ENCODE measurements around the gene PINK1.

Gene PINK1

DNA sequence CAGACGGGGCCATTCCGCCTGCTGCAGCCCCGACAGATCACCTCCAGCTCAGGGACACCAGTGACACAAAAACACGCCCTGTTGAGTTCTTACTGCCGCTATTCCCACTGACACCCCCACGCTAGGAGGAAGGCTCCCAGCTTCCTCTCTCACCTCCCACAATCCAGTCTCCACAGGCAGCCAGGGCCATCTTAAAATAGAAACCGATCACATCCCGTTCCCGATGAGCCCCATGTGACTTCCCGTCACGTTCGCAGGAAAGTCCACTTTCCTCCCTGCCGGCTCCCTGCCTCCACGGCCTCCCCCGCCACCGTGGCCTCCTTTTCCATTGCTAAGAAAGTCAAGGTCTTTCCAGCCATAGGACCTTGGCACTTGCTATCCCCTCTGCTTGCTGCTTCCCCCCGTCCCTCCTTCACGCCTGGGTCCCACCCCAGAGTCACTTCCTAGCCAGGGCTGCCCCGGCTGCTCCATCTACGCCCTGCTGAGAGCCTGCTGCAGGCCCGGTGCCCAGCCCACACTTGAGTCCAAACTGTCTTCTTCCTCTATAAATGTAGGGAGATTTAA, 51.9 kb downstream of the PINK1 start:
- peak; percentile 38 for DNase-seq (ENCODE audit: low read depth)
- H3K4me3 ChIP-seq (ENCODE audit: low read depth, low read length), result no peak overlapping the region

DNA sequence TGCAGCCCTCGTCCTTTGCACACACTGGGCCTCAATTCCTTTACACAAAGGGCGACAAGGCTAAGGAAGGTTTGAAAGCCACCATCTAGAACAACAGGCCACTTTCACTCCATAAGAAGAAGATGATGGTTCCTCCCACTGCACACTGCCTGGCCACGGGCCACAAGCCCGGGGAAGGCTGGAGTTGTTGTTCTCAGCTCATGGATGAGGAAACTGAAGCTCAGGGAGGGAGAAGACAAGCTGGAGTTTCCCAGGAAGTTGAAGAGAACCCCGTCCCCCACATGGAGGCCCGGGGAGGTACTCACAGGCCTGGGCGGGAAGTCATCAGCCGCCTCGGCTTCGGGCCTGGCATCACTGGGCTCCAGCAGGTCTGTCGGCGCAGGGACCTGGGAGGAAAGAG, 52.5 kb downstream of the PINK1 start:
- TF ChIP-seq, protein P1, sequence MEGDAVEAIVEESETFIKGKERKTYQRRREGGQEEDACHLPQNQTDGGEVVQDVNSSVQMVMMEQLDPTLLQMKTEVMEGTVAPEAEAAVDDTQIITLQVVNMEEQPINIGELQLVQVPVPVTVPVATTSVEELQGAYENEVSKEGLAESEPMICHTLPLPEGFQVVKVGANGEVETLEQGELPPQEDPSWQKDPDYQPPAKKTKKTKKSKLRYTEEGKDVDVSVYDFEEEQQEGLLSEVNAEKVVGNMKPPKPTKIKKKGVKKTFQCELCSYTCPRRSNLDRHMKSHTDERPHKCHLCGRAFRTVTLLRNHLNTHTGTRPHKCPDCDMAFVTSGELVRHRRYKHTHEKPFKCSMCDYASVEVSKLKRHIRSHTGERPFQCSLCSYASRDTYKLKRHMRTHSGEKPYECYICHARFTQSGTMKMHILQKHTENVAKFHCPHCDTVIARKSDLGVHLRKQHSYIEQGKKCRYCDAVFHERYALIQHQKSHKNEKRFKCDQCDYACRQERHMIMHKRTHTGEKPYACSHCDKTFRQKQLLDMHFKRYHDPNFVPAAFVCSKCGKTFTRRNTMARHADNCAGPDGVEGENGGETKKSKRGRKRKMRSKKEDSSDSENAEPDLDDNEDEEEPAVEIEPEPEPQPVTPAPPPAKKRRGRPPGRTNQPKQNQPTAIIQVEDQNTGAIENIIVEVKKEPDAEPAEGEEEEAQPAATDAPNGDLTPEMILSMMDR (conservative IDR thresholded peaks at IDR 0.05; ENCODE audit: low read depth, low read length), result no peak
- no peak overlapping the region for H3K4me3 ChIP-seq (ENCODE audit: low read depth, low read length)
- no peak for DNase-seq (ENCODE audit: low read depth)

More for the DNA sequence above, 51.9 kb downstream of the PINK1 start:
- TF ChIP-seq, protein P1 (conservative IDR thresholded peaks at IDR 0.05; ENCODE audit: low read depth, low read length), result no peak

DNA sequence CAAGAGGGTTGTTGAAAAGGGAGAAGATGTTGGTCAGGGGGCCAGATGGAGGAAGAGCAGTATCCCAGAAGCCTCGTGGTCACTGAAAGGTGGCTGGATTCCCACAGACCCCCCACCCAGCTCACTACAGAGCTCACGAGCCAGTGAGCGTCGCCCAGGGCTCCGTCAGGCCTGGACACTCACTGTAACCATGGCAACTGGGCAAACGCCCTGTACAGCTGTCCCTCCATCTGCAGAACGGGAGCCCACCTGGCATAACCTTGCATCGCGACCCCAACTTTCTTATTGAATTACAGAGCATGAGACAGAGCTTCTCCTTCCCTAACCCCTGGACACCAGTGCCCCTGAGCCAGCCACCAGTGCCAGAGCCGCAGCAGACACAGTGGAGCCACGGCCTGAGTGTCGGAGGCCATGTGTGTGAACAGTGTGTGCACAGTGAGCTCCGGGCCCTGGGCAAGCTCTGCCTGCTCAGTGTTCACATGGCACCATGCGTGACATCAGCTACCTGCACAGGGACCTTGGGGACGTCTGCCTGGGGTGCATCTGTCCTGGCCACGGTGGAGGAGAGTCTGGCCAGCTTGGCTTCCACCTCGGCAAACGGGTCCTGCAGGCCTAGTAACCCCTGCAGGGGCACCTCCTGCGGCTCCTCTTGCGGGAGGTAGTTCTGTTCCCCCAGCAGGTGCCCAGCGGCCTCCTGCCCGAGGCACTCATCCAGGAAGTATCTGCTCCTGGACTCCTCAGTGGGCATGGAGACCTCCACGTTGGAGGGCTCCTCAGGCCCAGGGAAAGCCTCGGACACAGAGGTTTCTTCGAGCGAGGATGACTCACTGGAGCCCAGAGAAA, 53.8 kb downstream of the PINK1 start:
- H3K4me3 ChIP-seq (ENCODE audit: low read depth, low read length), result no peak overlapping the region
- TF ChIP-seq, protein P1 (conservative IDR thresholded peaks at IDR 0.05; ENCODE audit: low read depth, low read length), result no peak
- DNase-seq (ENCODE audit: low read depth), result no peak

DNA sequence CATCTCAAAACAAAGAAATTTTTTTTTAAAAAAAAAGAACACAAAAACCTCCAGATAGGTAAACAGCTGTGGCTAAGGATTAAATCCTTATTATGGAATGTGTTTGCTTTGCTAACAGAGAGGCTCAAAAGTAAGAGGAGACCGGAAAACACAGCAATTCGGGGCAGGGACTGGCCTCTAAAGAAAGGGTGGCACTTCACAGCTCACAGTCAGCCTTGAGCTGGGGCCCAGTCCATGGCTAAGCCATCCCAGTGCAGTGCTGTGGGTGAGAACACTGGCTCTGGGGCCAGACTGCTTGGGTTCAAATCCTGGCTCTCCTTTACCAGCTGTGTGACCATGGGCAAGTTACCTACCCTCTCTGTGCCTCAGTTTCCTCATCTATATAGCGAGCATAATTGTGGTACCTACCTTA, 56.4 kb downstream of the PINK1 start:
- no peak overlapping the region for H3K4me3 ChIP-seq (ENCODE audit: low read depth, low read length)
- TF ChIP-seq, protein P1 (conservative IDR thresholded peaks at IDR 0.05; ENCODE audit: low read depth, low read length), result no peak
- DNase-seq (ENCODE audit: low read depth), result no peak

DNA sequence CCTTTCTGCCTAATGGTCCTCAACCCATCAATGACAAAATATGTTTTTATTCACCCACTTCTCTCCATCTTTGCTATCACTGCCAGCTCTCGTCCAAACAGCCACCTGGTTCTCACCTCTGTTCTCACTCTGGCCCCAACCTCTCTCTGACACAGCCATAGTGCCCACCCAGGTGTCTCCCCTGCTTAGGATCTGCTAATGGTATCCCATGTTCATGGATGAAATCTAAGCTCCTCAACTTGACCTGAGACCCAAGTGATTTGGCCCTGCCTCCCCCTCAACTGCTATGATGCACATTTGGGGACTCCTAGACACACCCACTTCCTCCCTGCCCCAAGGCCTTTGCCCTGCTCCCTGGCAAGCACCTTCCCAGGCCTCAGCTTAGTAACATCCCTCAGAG, 58.6 kb downstream of the PINK1 start:
- no peak overlapping the region for H3K4me3 ChIP-seq (ENCODE audit: low read depth, low read length)
- TF ChIP-seq, protein P1 (conservative IDR thresholded peaks at IDR 0.05; ENCODE audit: low read depth, low read length), result no peak
- DNase-seq (ENCODE audit: low read depth), result no peak

DNA sequence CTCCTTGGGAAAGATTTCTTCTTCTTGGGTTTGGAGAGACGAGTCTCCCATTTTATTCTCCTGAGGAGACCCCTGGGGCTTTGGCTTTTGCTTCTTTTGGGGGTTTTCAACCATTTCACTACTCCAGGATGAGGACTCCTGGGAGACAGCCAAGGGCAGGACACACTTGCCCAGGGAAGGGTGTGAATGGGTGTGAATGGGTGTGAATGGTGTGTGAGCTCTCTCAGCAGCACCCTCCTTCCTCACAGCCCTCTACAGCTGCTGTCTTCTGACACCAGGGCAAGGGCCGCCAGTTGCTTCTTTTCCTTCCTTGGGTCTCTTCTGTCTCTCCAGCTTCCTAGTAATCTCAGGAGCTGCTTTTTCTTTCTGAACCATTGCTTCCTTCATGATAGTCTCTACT, 60.4 kb downstream of the PINK1 start:
- no peak for DNase-seq (ENCODE audit: low read depth)
- TF ChIP-seq, protein P1 (conservative IDR thresholded peaks at IDR 0.05; ENCODE audit: low read depth, low read length), result no peak
- H3K4me3 ChIP-seq (ENCODE audit: low read depth, low read length), result no peak overlapping the region

All from choroid plexus epithelial cell (primary cell).